HG03139 (cell line): ENCODE results near the gene LANCL3.
"Not testable (repeated sequence)": the region's sequence is repeated elsewhere in the genome, so short reads cannot be mapped to it uniquely, and the experiment has no call there.

Source experiments
- ATAC-seq: cut with Tn5 transposase; IDR thresholded peaks from one replicate; pipeline ENCODE4 v1.9.1; 2021; ENCODE audit not compliant: unreplicated experiment

LANCL3 gene

GRCh38 chrX:37609727-37610126, 38.3 kb downstream of the LANCL3 start:
- no peak for ATAC-seq

GRCh38 chrX:37613933-37614332, 42.5 kb downstream of the LANCL3 start:
- no peak for ATAC-seq

GRCh38 chrX:37627602-37628001, 56.1 kb downstream of the LANCL3 start:
- no peak for ATAC-seq

- no peak for ATAC-seq
Measured at GRCh38 chrX:37638047-37638446, 66.6 kb downstream of the LANCL3 start.

GRCh38 chrX:37640142-37640541, 68.7 kb downstream of the LANCL3 start:
- ATAC-seq: no peak

GRCh38 chrX:37641859-37642258, 70.4 kb downstream of the LANCL3 start:
- ATAC-seq: no peak

- ATAC-seq: no peak
Measured at GRCh38 chrX:37644381-37645305, 73.2 kb downstream of the LANCL3 start.

- no peak for ATAC-seq
Measured at GRCh38 chrX:37646254-37646653, 74.8 kb downstream of the LANCL3 start.

- ATAC-seq: not testable (repeated sequence)
Measured at GRCh38 chrX:37650879-37651278, 79.4 kb downstream of the LANCL3 start.

GRCh38 chrX:37651921-37652452, 80.5 kb downstream of the LANCL3 start:
- ATAC-seq: no peak

GRCh38 chrX:37652589-37653231, 81.2 kb downstream of the LANCL3 start:
- ATAC-seq: no peak

- ATAC-seq: no peak
Measured at GRCh38 chrX:37653397-37654085, 82.1 kb downstream of the LANCL3 start.

GRCh38 chrX:37658343-37659030, 87.0 kb downstream of the LANCL3 start:
- no peak for ATAC-seq

- no peak for ATAC-seq
Measured at GRCh38 chrX:37659047-37659446, 87.6 kb downstream of the LANCL3 start.

GRCh38 chrX:37662181-37662580, 90.7 kb downstream of the LANCL3 start:
- no peak for ATAC-seq

GRCh38 chrX:37666516-37666915, 95.1 kb downstream of the LANCL3 start:
- ATAC-seq: no peak

- no peak for ATAC-seq
Measured at GRCh38 chrX:37667141-37667540, 95.7 kb downstream of the LANCL3 start.

- no peak for ATAC-seq
Measured at GRCh38 chrX:37672563-37672962, 101.1 kb downstream of the LANCL3 start.

GRCh38 chrX:37676811-37677210, 105.3 kb downstream of the LANCL3 start:
- no peak for ATAC-seq

GRCh38 chrX:37677243-37677642, 105.8 kb downstream of the LANCL3 start:
- no peak for ATAC-seq

GRCh38 chrX:37677765-37678164, 106.3 kb downstream of the LANCL3 start:
- ATAC-seq: no peak
